Stimulated activated CD4-positive, alpha-beta T cell treated with anti-CD3 and anti-CD28 coated beads, TNF-alpha, amount 100 ng/mL, for 48 hours (primary cell): ENCODE measurements around the gene RMND5B.
"Not testable (repeated sequence)": the region's sequence is repeated elsewhere in the genome, so short reads cannot be mapped to it uniquely, and the experiment has no call there.

Experiments used
- DNase-seq, 3 donors: peaks; one replicate each; pipeline ENCODE4 v3.0.0-alpha.2; 2020; ENCODE audit warnings: low read depth in 3 of 3

The RMND5B gene

DNA sequence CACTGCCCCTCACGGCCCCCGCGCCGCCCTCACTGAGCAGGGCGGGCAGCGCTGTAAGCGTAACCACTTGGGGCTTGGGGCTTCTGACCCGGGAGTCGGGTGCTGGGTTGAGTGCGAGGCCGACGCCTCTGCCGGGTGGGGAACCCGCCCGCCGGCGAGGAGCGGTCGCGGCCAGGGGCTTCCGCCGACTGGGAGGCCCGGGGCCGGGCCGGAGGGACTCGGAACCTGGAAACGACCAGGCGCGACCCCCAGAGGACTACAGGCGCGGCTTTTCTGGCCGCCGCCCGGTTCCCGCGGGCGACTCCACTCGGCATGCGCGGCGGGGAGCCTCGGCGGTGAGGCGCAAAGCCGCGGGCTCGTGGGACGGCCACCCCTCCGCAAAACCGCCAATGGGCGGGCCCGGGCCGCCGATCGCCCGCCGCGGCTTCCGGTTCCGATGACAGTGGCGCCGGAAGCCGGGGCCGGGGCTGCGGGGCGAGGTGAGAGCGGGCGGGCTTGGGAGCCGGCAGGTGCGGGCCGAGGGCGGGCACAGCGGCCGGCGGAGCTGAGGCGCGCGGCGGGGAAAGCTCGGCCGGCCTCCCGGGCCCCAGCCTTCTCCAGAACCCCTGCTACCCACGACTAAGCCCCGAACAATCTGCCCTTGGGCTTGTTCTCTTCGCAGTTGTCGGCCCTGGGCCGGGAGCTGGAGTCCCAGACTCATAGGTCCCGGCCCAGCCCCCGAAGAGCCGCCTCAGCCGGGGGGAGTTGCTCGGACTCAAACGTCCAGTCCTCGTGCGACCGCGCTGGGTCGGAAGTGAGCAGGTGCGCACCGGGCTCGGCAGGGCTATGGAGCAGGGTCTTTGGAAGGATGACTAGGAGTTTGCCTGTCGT lies at the start of gene RMND5B:
Gene RMND5B, plus strand, starts transcription at position 439 of the 870 bp plus-strand sequence. CDS start 7,106 bp downstream, outside the sequence.
- DNase-seq, result peak; percentile 69 to 86 (median 73)

- DNase-seq, result no peak
These were observed 49.1 kb upstream of the RMND5B start for GRCh38 chr5:178081571-178082243.

DNA sequence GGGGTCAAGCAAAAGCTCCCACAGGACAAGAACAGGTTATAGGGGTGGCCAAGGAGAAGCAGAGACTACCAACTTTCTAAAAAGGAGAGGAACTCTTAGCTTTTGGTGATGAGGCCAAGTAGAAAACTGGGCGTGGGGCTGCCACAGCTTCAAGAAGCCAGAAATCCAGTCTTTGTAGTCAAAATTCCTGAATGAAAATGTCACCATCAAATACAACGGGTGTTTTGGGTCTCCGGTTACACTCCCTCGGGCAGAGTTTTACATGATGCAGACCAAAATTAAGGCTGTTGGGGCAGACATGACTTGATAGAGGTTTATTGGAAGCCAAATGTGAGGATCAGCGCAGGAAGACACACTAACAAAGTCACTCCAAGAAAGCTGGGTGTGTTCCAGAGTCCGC lies 46.9 kb upstream of the RMND5B start:
- no peak for DNase-seq

DNA sequence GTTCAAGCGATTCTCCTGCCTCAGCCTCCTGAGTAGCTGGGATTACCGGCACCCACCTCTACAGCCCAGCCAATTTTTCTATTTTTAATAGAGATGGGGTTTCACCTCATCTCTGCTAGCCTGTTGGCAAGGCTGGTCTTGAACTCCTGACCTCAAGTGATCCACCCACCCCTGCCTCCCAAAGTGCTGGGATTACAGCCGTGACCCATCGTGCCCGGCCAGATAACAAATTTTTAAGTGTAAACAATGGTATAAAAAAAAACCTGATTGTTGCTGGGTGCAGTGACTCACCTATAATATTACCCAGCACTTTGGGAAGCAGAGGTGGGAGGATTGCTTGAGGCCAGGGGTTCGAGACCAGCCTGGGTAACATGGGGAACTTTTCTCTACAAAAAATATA lies 45.5 kb upstream of the RMND5B start:
- no peak for DNase-seq

GRCh38 chr5:178086266-178086665 lies 44.5 kb upstream of the RMND5B start:
- no peak for DNase-seq

DNA sequence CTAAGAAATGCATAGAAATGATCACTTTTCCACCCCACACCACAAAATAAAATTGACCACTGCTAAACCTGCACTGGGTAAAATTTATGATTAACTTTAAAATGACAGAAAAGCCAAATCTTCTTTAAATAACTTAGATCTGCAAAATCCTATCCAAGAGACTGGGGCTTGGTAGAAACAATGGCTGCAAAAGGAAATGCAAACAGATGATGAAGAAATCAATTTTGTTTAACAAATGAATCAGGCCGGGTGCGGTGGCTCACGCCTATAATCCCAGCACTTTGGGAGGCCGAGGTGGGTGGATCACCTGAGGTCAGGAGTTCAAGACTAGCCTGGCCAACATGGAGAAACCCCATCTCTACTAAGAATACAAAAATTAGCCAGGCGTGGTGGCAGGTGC lies 43.6 kb upstream of the RMND5B start:
- DNase-seq, result not testable (repeated sequence)

DNA sequence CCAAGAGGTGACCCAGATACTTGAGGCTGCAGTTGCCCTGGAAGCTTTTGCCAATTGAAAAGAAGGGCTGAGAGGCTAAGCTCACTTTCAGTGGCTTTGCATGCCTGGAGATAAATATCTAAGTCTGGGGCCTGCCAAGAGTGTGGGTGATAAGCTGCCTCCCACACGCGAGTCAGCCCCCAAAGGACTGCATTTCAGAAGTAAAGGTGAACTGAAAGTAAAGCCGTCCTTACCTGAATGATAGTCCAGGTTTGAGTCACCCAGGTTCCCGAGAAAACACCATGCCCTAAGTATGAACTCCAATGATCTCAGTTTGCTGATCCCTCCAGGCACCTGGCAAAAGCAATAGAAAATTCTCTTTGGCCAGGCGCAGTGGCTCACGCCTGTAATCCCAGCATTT lies 40.0 kb upstream of the RMND5B start:
- peak in 1 of 3 donors; percentile 23 for DNase-seq

DNA sequence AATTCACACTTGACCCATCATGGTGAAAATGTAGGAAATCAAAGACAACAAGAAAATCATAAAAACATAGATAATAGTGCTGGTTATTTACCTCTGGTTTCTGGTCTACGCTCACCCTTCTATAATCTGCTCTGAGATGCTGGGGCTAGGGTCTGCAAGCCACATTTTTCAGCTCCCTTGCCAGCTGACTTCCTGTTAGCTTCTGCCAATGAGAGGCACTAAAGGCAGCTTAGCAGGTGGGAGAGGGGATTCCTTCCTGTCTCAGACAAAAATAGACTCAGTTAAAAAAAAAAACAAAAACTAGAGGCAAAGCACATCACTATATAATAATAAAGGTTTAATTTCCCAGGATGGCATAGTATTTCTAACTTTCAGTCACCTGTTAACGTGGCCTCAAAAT lies 37.7 kb upstream of the RMND5B start:
- no peak for DNase-seq

DNA sequence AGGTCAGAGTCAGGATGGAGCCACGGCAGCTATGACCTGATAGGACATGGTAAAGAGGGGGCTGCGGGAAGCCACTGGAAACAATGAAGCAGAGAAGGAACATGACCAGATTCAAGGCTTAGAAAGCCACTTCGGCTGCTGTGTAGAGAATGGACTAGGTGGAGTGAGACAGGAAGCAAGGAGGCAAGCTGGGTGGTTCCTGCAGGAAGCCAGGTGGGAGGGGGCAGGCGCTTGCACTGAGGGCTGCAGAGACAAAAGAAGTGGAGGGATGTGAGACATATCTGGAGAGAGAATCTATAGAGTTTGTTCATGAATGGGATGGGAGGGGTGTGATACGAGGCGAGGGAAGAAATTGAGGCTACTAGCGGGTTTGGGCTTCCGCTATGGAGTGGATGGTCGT lies 36.5 kb upstream of the RMND5B start:
- DNase-seq, result no peak

DNA sequence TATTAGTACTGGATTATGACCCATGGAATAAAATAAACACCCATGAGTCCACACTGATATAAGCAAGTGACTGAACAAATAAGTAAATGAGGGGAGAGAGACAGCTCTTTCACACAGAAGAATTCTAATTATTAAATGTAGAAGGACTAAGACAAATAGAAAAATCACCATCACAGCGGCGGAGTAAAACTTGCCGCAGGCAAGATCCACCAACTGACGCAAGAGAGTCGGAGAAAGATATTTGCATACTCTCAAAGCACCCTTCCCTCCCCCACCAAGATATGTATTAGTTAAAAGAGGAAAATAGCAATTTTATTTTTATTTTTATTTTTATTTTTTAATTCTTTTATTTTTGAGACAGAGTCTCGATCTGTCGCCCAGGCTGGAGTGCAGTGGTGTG lies 32.1 kb upstream of the RMND5B start:
- no peak for DNase-seq

DNA sequence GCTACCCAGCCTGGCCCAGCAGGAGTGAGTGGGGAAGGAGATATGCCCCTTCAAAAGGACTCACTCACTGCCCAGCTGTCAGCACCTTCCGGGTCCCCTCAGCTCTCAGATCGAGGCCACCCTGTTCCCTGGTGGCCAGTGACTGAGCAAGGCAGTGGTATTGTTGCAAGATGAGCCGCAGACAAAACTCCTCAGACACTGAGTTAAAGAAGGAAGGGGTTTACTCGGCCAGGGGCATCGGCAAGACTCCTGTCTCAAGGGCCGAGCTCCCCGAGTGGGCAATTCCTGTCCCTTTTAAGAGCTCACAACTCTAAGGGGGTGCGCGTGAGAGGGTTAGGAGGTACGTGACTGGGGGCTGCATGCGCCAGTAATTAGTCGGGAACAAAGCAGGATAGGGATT lies 27.2 kb upstream of the RMND5B start:
- DNase-seq, result no peak

DNA sequence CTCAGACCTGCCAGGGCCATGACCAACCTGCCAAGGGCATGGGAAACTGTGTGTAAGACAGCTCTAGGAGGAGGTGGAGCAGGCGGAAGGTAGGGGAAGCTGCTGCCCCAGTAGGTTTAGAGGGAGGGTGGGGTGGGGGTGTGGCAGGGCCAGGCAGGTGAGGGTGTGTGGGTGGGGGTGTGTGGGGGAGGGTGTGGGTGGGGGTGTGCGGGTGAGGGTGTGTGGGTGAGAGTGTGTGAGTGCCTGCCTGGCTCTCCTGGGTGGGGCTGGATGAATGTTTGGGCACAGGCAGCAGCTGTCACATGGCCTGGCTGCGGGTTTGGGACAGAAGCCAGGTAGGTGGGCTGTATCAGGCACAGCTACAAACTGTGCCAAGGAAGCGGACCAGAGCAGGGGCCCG lies 26.3 kb upstream of the RMND5B start:
- DNase-seq, result no peak

DNA sequence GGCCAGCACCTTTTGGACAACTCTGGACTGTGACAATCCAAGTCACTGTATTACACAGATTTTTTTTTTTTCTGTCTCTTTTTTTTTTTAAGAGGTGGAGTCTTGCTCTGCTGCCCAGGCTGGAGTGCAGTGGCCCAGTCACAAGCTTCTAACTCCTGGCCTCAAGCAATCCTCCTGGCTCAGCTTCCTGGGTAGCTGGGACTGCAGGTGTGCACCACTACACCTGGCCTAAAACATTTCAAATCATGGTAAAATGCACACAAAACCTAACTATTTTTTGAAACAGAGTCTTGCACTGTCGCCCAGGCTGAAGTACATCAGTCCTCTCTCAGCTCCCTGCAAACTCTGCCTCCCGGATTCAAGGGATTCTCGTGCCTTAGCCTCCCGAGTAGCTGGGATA lies 24.7 kb upstream of the RMND5B start:
- no peak for DNase-seq

- no peak for DNase-seq
These were observed 24.1 kb upstream of the RMND5B start for GRCh38 chr5:178106556-178107239.

GRCh38 chr5:178107756-178108310 lies 23.0 kb upstream of the RMND5B start:
- no peak for DNase-seq

DNA sequence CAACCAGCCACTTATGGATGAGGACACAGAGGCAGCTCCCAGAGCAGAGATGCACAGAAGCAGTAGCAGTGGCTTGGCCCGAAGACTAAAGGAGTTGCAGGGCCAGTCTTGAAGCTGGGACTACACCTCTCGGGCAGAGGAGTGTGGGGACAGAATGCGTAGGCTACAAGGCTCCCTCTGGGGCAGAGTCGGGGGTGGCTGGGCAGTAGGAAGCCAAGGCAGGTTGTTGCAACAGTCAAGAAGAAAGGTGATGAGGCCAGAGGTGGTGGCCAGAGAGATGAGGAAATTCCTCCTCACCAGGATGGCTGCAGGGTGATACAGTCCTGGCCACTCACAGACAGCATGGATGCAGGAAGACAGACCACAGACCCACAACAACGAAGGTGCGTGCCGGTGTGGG lies 22.4 kb upstream of the RMND5B start:
- no peak for DNase-seq

DNA sequence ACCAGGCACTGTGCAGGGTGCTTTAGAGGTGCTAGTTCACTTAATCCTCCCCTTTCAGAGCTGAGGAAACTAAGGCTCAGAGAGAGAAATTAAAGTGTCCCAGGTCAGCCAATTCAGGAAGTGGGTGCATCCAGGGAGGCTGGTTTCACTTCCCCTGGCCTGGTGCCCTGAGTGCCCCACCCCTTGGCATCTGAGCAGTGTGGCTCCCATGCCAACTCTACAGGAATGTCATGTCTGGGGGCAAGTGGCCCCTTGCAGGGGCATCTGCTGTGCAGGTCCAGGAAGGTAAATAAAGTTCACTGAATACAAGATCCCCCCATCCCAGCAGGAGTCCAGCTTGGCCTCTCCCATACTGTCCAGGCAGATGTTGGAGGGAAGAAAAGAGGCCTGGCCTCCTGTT lies 21.8 kb upstream of the RMND5B start:
- DNase-seq, result no peak

DNA sequence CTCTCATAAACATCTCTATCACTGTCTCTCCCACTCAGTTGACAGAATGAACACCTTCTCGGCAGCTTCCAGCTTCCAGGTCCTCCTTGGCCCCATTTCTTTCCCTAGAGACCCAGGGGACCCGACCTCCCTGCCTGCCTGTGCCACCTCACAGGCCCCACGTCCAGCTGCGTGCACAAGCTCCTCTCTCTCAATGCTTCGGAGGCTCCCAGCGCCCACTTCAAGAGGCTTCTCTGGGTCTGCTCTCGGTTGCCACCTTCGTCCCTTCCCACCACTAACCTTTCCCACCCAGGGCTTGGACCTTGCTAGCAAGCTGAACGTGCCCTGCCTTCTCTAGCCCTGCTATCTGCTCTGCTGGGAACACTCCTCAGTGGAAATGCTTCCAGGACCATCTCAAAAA lies 20.3 kb upstream of the RMND5B start:
- no peak for DNase-seq

DNA sequence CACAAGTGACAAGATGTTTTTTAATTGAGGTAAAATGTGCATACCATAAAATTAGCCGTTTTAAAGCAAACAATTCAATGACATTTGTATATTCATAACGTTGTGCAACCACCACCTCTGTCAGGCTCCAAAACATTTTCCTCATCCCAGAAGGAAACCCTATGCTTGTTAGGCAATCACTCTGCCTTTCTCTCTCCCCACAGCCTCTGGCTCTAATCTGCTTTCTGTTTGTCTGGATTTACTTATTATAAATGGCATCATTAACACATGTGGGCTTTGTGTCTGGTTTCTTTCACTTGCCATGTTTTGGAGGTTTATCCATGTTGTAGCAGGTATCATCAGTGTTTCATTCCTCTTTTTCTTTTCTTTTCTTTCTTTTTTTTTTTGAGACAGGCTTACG lies 18.9 kb upstream of the RMND5B start:
- DNase-seq, result no peak

DNA sequence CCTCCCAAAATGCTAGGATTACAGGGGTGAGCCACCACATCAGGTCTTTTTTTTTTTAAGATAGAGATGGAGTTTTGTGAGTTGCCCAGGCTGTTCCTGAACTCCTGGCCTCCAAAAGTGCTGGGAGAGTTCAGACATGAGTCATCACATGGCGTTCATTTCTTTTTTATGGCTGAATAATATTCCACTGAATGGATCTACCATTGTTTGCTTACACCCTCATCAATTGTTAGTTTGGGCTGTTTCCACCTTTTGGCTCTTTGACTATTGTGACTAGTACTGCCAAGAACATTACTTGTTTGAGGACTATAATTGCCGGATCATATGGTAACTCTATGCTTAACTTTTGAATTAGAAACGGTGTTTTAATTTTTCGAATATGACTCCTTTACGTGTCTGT lies 18.3 kb upstream of the RMND5B start:
- no peak for DNase-seq

GRCh38 chr5:178113141-178113787 lies 17.6 kb upstream of the RMND5B start, which contains the start of gene N4BP3:
Gene N4BP3 (plus strand): TSS chr5:178113532. CDS start chr5:178119584, 6,052 bp downstream.
- peak; percentile 65 to 86 (median 65) for DNase-seq

DNA sequence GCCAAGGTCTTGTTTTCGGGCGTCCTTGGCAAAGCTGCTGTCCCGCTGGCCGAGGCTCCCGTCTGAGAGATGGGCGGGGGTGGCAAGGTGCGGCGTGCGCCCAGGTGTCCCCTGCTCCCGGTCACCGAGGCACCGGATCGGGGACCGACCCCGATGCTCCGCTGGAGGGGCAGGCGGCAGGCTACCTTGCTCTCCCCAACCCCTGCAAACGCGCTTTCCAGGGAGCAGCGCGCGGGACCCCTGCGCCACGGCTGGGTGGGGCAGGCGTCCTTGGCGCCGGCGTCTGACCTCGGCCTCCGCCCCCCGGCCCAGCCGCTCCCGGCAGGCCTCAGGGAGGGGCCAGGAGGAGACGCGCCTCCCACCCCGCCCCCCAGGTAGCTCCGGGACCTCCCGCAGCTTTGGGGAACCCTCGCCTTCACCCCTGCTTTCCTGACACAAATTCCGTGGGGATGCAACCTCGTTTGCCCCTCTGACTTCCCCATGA lies 16.9 kb upstream of the RMND5B start:
- DNase-seq, result no peak
